H1 (cell line): ENCODE measurements around the gene RTN4IP1. TPM values are rescaled to one million over a fixed set of nuclear protein-coding genes. Genes with fewer than 3 reads are reported as not detected.

ENCODE experiments used
- CREB1 ChIP-seq: IDR thresholded peaks from 2 replicates; pipeline ENCODE4 v1.6.1; 2012; ENCODE audit warnings: inconsistent platforms
- MAFK ChIP-seq: IDR thresholded peaks from 2 replicates; pipeline ENCODE4 v1.6.1; 2012; ENCODE audit warnings: low read depth, mild to moderate bottlenecking, improper control_type of control experiment, low read length
- SAP30 ChIP-seq: fragments of 300-600 bp; sonication (generic); IDR thresholded peaks from 2 replicates; pipeline ENCODE4 v1.7.1; 2012; ENCODE audit warnings: low read length, moderate library complexity, mild to moderate bottlenecking, inconsistent platforms; ENCODE audit not compliant: insufficient read depth, insufficient replicate concordance
- SUZ12 ChIP-seq: fragments of 200-600 bp; sonication (generic); IDR thresholded peaks from 2 replicates; pipeline ENCODE4 v1.6.1; 2012; ENCODE audit warnings: mild to moderate bottlenecking, inconsistent platforms, low read length, moderate library complexity, mixed read lengths
- TBP ChIP-seq: IDR thresholded peaks from 2 replicates; pipeline ENCODE4 v1.6.1; 2011; ENCODE audit warnings: low read depth, low read length, improper control_type of control experiment
- polyA plus RNA-seq, 7 experiments: library from polyadenylated mRNA; depleted of rRNA in 3 of 7; stranded (reverse) in 5 of 7; unstranded in 2 of 7; fragments of >200 nt in 5 of 7; fragments of 200-250 nt in 2 of 7; gene quantifications; 1 replicate in 5 of 7; 2 replicates in 1 of 7; 4 replicates in 1 of 7; pipeline versions ENCODE4 v1.2.1 to v1.2.3, GENCODE V29; 2011 to 2013; ENCODE audit warnings: missing spikeins in 2 of 7, mixed read lengths in 2 of 7
- total RNA-seq: library from RNA; stranded (reverse); fragmentation: NEBNext Ultra II Directional; extraction: Animal tissue kit (Norgen Biotek cat#: 25700); gene quantifications from 2 replicates; pipeline ENCODE4 v1.2.1, GENCODE V29; 2021

Gene RTN4IP1
- total and polyA plus RNA-seq, 2 of the 8 experiments (the other 6 are each of a cell fraction or from before 2014, with no cell fraction given): 14.6 to 19.5 TPM

DNA sequence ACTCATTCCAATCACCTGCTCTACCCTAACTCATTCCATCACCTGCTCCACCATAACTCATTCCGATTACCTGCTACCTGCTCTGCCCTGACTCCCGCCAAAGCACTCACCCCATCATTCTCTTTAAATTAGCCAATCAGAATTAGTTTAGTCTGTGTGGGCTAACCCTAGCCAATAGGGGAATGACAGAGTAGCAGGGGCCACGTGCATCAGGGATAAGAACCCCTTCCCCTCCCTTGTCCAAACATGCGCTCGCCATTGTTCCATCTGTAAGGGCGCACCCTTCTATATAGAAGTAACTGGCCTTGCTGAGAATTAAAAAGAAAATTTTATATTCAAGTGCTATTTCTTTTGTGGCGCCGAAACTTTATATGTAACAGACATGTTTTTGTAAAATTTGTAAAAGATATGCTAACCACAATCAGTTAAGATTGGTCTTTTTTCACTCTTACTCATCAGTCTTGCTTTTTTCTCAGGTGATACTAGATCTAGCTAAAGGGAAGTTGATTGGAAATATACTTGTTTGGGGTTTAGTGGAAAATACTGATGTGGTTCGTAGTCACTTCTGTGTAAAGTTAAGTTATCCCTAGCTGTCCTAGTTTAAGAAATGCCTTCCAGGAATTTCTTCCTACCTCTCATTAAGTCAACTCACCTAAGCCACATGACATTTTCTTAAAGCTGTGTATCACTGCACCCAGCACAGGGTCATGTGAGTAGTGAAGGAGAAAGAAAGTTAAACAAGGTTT is 16.5 kb downstream of the RTN4IP1 start (continued):
- TF ChIP-seq TBP (no peak), SUZ12 (no peak), SAP30 (no peak), CREB1 (no peak), MAFK (no peak)
